Epithelial cell of proximal tubule (primary cell): Measurements from ENCODE around the gene PIK3R5. TPM values are rescaled to one million over a fixed set of nuclear protein-coding genes. Genes with fewer than 3 reads are reported as not detected.
A peak's percentile ranks its signal among the peaks of the same experiment; 100 is the strongest.
"Not testable (repeated sequence)": the region's sequence is repeated elsewhere in the genome, so short reads cannot be mapped to it uniquely, and the experiment has no call there.

Experiments
- DNase-seq: peaks from one replicate; pipeline ENCODE4 v3.0.0-alpha.2; 2011; ENCODE audit warnings: low read depth
- H3K4me3 ChIP-seq: 2 replicates; pipeline ENCODE4 v1.5.1; 2011; ENCODE audit warnings: low read depth, mild to moderate bottlenecking, low read length
- total RNA-seq: library from RNA; depleted of rRNA; stranded (reverse); fragments of >200 nt; gene quantifications from 2 replicates; pipeline ENCODE4 v1.2.3, GENCODE V29; 2015
- TF ChIP-seq, protein P1 (sequence below): conservative IDR thresholded peaks from 2 replicates; pipeline ENCODE4 v1.5.1; 2012; ENCODE audit warnings: low read depth, mild to moderate bottlenecking, low read length

PIK3R5 gene
- total RNA-seq, 1 donor from 2014 or later: 0.12 TPM

DNA sequence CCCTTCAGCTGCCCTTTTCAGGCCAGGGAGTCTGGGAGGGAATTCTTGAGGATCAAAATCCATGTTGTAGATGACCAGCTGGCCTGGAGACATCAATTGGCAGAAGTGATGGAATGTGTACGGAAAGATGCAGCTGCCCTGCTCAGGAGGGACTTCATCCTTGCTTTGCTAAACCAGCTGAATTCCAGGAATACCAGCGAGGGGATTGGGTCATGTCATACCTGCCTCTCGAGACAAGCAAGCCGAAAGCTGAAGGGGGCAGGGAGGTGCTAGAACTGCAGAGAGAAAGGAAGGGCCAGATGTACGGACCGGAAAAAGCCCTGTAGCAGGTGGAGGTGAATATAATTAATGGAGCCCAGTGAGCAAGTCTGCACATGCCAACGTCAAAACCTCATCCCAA, 30.2 kb upstream of the PIK3R5 start:
- H3K4me3 ChIP-seq: no peak overlapping the region
- TF ChIP-seq, protein P1, sequence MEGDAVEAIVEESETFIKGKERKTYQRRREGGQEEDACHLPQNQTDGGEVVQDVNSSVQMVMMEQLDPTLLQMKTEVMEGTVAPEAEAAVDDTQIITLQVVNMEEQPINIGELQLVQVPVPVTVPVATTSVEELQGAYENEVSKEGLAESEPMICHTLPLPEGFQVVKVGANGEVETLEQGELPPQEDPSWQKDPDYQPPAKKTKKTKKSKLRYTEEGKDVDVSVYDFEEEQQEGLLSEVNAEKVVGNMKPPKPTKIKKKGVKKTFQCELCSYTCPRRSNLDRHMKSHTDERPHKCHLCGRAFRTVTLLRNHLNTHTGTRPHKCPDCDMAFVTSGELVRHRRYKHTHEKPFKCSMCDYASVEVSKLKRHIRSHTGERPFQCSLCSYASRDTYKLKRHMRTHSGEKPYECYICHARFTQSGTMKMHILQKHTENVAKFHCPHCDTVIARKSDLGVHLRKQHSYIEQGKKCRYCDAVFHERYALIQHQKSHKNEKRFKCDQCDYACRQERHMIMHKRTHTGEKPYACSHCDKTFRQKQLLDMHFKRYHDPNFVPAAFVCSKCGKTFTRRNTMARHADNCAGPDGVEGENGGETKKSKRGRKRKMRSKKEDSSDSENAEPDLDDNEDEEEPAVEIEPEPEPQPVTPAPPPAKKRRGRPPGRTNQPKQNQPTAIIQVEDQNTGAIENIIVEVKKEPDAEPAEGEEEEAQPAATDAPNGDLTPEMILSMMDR: no peak
- DNase-seq: no peak

DNA sequence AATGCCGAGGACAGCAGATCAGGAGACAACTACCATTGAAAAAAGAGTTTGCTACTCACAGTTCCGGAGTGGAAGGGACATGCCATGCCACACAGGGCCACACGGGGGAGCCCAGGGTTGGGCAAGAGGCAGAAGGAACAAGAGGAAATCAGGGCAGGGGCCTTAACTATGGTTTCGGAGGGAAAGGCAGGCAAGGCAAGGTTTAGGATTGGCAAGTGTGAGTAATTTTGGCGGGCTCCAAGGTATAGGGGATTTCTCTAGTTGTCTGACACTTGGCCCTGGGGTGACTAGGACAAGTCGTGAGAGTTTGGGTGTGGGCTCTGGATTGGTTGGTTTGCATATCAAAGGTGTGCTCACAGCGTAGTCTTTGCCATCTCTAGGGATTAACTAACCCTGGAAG, 28.8 kb upstream of the PIK3R5 start:
- DNase-seq: no peak
- no peak overlapping the region for H3K4me3 ChIP-seq
- TF ChIP-seq, protein P1: peak; percentile 79

DNA sequence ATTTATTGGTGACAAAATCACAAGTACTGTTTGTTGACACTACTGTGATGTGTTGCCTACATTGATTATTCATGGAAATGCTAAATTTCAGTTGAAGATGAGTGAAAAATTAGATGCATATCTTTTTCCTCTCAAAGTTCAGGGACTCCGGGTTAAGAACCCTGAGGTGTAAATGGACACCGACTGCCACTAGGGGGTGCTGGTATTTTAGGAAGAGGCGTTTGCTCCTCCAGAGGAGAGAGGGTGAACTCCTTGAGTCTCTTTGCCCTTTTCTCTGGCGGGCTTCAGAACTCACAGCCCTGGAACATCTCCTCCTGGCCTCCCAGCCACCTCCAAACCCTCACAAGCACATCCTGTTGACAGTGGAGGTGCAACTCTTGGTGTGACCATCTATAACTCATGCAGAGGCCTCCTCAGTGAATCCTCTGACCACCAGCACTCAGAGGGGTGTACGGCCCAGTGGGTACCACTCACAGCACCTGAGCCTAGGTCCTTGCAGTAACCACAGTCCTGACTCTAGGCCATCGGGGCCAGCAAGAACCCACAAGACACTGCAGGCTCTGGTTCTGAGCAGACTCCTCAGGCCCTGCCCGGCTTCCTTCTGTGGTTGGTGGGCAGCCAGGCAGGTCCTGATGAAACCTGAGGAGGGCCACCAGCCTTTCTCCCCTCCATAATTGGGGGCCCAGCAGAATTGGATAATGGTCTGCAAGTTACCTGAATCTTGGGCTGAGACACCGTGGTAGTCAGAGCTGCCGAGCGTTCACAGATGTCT, 26.2 kb upstream of the PIK3R5 start:
- peak; percentile 7 for DNase-seq
- H3K4me3 ChIP-seq: no peak overlapping the region
- TF ChIP-seq, protein P1: peak; percentile 84

DNA sequence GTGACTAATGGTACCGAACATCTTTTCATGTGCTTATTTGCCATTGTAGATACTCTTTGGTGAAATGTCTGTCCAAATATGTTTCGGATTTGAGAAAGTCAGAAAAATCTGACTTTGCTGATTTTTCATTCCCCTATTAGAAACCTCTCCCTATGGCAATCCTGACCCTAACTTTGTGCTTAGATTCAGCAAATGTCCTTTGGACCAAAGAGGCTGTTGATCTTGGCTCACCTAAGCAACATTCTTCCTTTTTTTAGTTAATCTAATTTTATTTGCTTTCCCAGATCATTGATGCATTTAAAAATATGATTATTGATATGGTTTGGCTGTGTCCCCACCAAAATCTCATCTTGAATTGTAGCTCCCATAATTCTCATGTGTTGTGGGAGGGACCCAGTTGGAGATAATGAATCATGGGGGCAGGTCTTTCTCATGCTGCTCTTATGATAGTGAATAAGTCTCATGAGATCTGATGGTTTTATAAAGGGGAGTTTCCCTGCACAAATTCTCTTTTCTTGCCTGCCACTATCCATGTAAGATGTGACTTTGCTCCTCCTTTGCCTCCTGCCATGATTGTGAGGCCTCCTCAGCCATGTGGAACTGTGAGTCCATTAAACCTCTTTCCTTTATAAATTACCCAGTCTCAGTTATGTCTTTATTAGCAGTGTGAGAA, 22.9 kb upstream of the PIK3R5 start:
- not testable (repeated sequence) for H3K4me3 ChIP-seq, DNase-seq

DNA sequence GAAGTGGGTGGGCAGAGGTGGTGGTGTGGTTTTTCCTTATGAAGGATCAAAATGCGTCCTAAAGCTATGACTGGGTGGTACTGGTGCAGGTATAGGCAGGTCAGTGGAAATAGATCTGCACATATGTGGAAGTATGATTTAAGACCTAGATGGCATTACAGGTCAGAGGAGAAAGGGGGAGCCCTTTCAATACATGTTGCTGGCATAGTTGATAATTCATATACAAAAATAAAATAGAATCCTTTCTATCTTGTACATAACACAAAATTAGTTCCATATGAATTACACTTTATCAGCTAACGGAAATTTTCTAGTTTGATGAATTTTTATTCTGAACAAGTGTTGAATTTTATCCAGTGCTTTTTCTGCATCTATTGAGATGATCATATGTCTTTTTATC, 20.8 kb upstream of the PIK3R5 start:
- TF ChIP-seq, protein P1: no peak
- DNase-seq: no peak

DNA sequence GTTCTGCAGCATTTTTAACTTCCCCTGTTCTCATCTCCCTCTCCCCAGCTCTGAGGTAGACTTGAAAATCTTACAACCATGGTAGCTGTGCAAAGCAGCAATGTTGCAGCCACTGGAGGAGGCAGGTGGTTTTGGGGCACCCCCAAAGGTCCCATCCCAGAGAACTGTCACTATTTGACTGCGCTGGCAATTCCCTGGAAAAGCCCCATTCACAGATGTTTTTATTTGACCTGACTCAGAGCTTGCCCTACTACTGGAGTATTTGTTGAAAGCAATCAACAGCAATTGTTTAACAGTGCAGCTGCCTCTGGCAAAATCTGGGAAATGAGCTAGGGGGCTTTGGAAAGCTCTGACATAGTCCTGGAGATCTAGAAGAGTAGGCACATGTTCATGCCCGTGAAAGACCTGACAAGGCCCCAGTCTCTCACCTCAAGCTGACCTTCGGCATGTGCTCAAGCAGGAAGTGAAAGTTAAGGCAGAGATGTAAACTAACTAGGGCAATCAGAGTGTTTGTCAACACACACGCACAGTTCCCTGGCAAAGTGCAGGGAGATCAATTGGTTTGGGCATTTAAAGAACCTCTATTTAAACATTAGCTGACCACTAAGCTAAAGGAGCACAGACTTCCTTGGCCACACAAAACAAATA, 19.7 kb upstream of the PIK3R5 start:
- DNase-seq: no peak
- TF ChIP-seq, protein P1: no peak
- H3K4me3 ChIP-seq: no peak overlapping the region

More for the DNA sequence above, 20.8 kb upstream of the PIK3R5 start:
- no peak overlapping the region for H3K4me3 ChIP-seq

DNA sequence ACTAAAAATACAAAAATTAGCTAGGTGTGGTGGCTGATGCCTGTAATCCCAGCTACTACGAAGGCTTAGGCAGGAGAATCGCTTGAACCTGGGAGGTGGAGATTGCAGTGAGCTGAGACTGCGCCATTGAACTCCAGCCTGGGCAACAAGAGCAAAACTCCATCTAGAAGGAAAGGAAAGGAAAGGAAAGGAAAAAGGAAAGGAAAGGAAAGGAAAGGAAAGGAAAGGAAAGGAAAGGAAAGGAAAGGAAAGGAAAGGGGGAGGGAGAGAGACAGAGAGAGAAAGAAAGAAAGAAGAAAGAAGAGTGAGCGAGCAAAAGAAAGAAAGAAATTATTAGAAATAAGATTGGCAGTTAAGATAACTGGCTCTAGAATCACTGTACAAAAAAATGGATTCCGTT, 18.7 kb upstream of the PIK3R5 start:
- H3K4me3 ChIP-seq, DNase-seq: not testable (repeated sequence)
